ENCODE data around the gene FAM120B.

The FAM120B gene

GRCh38 chr6:170434117-170434820 lies 127.7 kb downstream of the FAM120B start:
- Histone ChIP-seq H3K36me3 (no peaks in the 10 kb centered on the region), H3K27ac (no peak overlapping the region), H3K9me3 (ENCODE audit: severe bottlenecking) (peaks cover 16% of the 10 kb centered on the region), H3K27me3 (ENCODE audit: insufficient read depth, low read depth, severe bottlenecking) (no peaks in the 10 kb centered on the region), H3K4me3 (ENCODE audit: low read depth, low read length) (no peak overlapping the region)
- TF ChIP-seq CTCF (IDR thresholded peaks at IDR 0.05; ENCODE audit: low read depth, low read length), result no peak
- DNase-seq, result no peak

DNA sequence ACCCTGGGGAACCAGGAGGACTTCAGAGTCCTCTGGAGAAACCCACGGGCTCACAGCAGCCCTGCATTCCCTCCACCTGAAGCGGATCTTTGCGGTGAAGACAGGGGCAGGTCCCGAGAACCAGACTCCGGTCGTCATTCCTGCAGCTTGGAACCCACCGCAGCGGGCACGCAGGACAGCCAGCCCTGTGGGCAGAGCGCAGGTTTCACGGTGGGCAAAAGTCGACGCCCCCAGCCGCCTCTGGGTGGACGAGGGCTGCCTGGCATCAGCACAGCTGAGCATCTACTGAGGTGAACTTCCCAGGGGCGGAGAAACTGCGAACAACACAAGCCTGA lies 128.2 kb downstream of the FAM120B start:
- TF ChIP-seq CTCF (IDR thresholded peaks at IDR 0.05; ENCODE audit: low read depth, low read length), result no peak
- Histone ChIP-seq H3K27ac (no peak overlapping the region), H3K4me3 (ENCODE audit: low read depth, low read length) (no peak overlapping the region), H3K9me3 (ENCODE audit: severe bottlenecking) (peaks cover 16% of the 10 kb centered on the region), H3K27me3 (ENCODE audit: insufficient read depth, low read depth, severe bottlenecking) (no peaks in the 10 kb centered on the region), H3K36me3 (no peaks in the 10 kb centered on the region)
- no peak for DNase-seq

DNA sequence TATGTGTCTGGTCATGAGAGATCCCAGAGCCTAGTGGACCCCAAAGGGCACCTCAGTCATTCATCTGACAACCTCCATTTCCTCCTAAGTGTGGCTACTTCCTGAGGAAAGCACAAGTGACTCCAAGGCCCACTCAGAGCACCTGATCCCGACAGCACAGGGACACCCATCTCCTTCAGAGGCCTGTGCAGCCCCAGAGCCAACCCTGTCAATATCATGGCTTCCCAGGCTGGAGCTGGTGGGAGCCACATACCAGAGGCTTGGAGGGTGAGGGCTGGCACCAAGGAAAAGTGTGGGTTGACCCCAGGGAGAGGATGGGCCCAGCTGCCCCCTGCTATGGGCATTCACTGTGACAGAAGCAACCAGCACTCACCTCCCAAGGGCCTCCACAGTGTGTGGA lies 129.2 kb downstream of the FAM120B start:
- Histone ChIP-seq H3K36me3 (no peaks in the 10 kb centered on the region), H3K27me3 (ENCODE audit: insufficient read depth, low read depth, severe bottlenecking) (no peaks in the 10 kb centered on the region), H3K27ac (no peak overlapping the region), H3K4me3 (ENCODE audit: low read depth, low read length) (no peak overlapping the region), H3K9me3 (ENCODE audit: severe bottlenecking) (peaks cover 16% of the 10 kb centered on the region)
- DNase-seq, result no peak
- TF ChIP-seq CTCF (IDR thresholded peaks at IDR 0.05; ENCODE audit: low read depth, low read length), result no peak

- Histone ChIP-seq H3K4me3 (ENCODE audit: low read depth, low read length) (no peak overlapping the region), H3K27me3 (ENCODE audit: insufficient read depth, low read depth, severe bottlenecking) (no peaks in the 10 kb centered on the region), H3K36me3 (no peaks in the 10 kb centered on the region), H3K27ac (no peak overlapping the region), H3K9me3 (ENCODE audit: severe bottlenecking) (peaks cover 16% of the 10 kb centered on the region)
- no peak for DNase-seq
- TF ChIP-seq CTCF (IDR thresholded peaks at IDR 0.05; ENCODE audit: low read depth, low read length), result no peak
Measured at GRCh38 chr6:170436209-170436809, 129.8 kb downstream of the FAM120B start.

- Histone ChIP-seq H3K9me3 (ENCODE audit: severe bottlenecking) (peaks cover 16% of the 10 kb centered on the region), H3K4me3 (ENCODE audit: low read depth, low read length) (no peak overlapping the region), H3K27me3 (ENCODE audit: insufficient read depth, low read depth, severe bottlenecking) (no peaks in the 10 kb centered on the region), H3K36me3 (no peaks in the 10 kb centered on the region), H3K27ac (peak overlapping the region; percentile 82)
- no peak for TF ChIP-seq CTCF (IDR thresholded peaks at IDR 0.05; ENCODE audit: low read depth, low read length)
- DNase-seq, result no peak
Measured at GRCh38 chr6:170437719-170438401, 131.3 kb downstream of the FAM120B start.

Data from WERI-Rb-1 (cell line).